Daoy (cell line): Measurements from ENCODE around the gene EGLN2. TPM values are rescaled to one million over a fixed set of nuclear protein-coding genes. Genes with fewer than 3 reads are reported as not detected.
"Not testable (repeated sequence)": the region's sequence is repeated elsewhere in the genome, so short reads cannot be mapped to it uniquely, and the experiment has no call there.

Experiments used
- DNase-seq: peaks from one replicate; pipeline ENCODE4 v3.0.0-alpha.2; 2015; ENCODE audit warnings: low read depth
- total RNA-seq: library from RNA; depleted of rRNA; stranded (reverse); fragments of >200 nt; shearing (Covaris generic); gene quantifications from 2 replicates; pipeline ENCODE4 v1.2.3, GENCODE V29; 2014

The EGLN2 gene
- total RNA-seq, 1 experiment from 2014 or later, result 46.0 TPM

DNA sequence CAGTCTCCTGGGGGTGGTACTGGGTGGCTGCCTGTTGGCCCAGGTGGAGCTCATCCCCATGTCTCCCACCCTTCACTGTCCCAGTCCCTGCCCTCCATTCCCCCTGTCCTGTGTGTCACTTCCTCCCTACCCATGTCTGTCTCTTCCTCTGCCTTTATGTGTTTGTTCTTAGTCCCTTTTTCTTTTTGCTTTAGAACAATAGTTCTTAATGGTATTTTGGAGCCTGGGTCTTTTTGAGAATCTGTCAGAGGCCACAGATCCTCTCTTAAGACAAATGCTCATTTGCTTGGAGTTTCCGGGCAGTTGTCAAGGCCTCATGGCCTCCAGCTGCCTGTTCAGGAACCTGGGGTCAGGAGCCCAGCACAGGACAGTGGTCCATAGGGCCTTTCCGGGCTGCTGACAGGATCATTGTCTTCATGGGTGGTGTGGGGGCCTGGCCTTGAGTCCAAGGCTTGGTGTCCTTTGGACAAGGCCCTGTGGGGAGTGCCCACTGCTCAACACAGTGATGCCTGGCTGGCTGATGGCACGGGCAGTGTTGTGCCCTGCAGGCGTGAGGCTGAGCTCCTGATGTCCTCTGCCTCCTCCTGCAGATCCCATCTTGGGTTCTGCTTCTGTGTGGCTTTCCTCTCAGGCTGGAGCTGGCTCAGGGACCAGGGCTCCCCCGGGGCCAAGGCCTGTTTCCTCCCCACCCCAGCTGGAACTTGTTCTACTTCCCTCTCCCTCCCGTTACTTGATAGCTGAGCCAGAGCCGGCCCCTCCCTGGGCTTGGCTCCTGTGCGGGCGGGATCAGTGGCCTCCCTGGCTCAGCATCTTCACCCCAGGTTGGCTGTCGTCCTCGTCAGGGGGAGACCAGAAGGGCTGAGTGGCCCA is 3.5 kb downstream of the EGLN2 start:
- DNase-seq, result no peak

DNA sequence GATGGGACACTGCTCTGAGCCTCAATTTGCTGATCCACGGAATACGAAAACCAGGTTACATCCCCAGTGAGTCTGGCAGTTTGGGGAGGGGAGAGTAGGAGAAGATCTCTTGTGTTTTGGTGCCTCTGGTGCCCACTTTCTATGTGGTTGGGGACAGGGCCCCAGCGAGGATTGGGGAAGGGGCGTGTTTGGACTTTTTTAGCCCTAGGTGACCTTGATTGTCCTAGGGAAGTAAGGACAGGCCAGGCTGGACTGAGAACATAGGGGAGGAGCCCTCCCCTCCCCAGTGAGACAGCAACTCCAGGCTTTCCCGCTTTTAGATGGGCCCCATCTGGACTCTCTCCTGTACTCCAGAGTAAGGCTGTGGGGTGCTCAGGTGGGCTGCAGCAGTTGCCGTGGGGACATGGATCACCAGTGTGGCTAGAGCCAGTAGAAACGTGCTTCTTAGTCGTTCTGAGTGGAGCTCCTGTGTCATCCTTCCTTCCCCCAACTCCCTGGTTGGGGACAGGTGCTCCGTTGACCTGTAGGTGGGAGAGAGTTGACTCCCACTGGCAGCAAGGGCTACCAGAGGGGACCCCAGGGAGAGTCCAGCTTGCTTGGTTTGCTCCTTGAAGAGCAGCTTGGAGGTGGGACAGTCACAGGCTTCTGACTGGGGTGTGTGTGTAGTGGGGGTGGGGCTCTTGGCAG is 4.3 kb downstream of the EGLN2 start:
- no peak for DNase-seq

DNA sequence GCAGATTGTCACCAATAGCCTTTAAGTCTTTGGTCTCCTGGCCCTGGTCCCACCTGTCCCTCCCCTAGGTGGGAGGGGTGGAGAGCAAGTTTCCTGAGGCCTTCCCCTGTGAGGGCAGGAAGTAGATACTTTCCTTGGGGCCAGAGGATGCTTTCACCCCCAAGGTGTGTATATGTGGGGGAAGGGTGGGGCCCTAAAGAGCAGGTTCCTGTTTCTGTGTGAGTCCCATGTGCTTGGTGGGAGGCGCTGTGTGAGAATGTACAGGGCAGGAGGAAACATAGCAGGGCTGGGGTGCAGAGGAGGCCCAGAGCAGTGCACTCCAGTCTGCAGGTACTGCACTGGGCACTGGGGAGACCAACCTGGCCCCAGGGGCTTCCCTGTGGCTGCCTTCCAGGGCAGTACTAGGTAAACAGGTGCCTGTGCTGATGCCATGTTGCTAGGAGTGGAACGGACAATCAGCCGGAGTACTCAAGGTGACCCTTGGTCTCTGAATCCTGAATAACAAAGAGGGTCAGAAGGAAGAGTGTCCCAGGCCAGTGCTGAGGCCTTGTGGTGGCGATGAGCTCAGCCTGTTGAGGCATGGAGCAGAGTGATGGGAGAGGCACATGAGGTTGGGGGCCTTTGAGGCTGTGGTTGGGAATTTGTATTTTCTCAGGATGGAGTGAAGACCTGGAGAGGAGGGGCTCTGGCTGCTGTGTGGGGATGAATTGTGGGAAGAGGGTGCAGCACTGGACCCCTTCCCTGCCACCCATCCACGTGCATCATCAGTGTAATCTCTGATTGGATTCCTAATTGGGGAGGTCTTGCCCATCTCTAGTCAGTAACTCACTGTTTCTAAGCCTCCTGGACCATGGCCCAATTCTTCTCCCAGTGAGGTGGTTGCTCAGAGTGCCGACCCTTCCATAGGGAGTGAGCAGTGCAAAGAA is 5.1 kb downstream of the EGLN2 start:
- no peak for DNase-seq

GRCh38 chr19:40804783-40805242 is 5.8 kb downstream of the EGLN2 start:
- no peak for DNase-seq

GRCh38 chr19:40805258-40805868 is 6.4 kb downstream of the EGLN2 start:
- DNase-seq, result no peak

DNA sequence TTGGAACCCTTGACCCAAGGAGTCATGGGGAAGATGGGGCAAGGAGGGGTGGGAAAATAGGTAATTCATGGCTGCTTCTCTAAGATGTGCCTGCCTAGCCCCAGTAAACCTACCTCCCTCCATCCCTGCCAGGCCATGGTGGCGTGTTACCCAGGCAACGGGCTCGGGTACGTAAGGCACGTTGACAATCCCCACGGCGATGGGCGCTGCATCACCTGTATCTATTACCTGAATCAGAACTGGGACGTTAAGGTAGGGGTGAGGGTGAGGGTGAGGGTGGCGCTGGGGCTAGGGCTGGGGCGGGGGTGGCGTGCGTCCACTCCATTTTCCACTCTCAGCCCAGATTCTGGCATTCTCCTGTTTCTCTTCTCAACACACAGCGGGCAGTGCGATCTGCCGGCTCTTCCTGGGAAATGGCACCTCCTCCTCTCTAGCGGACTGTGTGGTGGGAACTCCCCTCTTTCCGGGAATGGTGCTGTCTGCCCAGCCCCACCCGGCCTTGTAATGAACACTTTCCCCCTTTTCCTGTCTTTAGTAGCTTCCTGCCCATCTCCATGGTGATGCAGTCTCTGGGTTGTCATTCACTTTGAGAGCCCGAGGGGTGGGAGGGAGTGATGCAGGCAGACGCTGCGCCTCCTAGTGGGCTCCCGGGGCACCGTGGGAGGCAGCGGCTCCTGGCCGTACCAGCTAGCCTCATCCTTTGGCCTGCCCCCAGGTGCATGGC is 7.6 kb downstream of the EGLN2 start:
- peak; percentile 92 for DNase-seq

DNA sequence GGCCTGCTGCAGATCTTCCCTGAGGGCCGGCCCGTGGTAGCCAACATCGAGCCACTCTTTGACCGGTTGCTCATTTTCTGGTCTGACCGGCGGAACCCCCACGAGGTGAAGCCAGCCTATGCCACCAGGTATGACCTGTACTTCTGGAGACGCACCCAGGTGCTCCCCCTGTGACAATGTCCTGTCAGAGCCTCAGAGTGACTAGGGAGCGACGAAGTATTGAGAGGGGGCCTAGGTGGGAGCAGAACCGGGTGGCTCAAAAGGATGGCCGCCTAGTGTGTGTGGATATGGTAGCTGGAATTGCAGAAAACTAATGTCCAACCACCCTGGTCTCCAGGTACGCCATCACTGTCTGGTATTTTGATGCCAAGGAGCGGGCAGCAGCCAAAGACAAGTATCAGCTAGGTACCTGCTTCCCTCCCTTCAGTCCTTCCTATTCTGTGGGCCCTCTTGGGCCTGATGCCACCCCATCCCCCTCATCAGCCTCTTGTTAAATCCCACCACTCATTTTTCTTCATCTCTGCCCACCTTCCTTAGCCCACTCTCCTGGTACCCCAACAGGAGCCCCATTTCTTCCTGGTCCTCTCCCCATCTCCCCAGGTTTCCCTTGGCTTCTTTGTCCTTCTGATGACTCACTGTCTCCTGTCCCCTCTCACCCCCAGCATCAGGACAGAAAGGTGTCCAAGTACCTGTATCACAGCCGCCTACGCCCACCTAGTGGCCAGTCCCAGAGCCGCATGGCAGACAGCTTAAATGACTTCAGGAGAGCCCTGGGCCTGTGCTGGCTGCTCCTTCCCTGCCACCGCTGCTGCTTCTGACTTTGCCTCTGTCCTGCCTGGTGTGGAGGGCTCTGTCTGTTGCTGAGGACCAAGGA is 8.4 kb downstream of the EGLN2 start:
- no peak for DNase-seq

- DNase-seq, result no peak
Measured at GRCh38 chr19:40808021-40808325, 9.0 kb downstream of the EGLN2 start.

- DNase-seq, result no peak
Measured at GRCh38 chr19:40808497-40808896, 9.5 kb downstream of the EGLN2 start.

- no peak for DNase-seq
Measured at GRCh38 chr19:40809358-40810086, 10.5 kb downstream of the EGLN2 start.

DNA sequence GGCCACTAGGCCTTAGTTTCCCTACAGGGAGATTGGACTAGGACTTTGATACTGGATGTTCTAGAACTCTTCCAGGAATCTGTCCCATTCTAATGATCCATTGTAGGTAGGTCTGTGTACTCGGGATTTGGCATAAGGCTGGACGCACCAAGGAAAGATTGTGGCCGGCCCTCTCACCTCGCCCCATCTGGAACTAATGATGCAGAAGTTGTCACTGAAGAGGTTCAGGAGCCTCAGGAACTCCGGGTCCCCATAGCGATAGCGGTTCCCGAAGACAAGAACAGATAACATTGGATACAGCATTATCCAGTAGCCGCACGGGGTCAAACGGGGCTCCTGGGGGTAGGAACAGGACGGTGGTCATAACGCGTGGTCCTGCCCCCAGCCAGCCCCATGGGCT is 11.2 kb downstream of the EGLN2 start:
- no peak for DNase-seq

DNA sequence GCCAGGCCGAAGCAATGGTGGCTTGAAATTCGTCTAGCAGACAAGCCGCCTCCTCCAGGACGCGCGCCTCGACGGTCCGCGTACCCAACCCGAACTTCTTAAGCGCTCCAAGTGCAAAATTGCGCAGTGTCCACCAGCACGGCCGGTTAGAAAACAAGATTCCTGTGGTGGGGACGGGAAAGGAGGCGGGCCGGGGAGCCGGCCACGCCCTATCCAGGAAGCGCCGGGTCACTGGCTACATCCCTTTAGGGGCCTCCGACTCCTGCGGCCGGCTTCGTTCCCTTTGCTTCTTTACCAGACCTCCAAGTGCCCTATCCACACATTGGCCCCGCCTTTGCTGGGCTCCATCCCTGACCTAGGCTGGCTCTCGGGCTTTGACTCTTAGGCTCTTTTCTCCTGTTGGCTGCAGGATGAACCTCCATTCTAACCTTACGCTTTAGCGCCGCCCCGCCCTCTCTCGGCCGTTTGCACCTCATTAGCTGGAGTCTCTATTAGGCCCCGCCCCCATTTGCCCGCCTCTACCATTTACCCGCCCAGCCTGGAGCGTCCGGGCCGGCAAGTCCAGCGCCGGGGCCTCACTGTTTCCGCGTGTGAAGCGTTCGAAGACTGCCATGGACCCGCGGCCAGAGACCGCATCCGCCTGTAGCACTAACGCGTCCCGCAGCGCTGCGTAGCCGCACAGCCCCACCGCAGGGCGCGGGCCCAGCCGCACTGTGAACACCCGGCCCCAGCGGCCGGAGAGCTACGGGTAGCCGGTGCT is 11.8 kb downstream of the EGLN2 start:
- peak; percentile 74 for DNase-seq

DNA sequence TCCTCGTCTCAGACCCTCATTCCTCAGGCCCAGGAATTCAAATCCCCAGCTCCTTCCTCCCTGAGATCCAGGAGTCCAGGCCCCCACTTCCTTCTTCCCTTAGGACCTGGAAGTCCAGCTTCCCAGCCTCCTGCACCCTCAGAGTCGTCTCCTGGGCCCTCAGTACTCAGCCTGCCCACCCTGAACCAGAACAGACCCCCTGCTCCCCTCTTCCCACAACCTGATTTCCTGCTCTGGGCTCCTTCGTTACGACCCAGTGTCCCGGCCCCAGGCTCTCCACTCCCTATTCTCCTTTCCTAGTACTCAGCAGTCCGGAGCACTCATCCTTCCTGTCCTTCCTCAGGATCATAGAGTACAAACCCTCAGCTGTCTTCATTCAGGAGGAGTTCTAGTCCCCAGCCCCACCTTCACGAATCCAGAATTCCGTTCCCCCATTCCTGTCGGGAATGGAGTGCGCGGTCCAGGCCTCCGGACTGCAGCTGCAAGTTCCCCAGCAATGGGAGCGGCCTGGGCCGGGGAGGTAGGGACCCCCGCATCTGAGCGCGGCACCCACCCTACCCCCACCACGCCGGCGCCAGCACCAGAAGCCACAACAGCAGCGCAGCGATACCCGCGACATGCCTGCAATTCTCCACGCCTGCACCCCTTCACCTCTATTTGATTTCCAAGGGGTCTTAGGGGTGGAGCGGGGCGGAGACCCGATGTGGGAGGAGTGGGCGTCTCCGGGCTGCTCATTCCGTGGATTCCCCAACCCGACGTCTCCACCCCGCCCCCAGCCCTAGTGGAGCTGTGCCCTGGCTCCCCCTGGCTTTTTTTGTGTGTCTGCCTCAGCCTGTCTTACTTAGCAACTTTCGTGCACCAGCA is 12.7 kb downstream of the EGLN2 start:
- no peak for DNase-seq

DNA sequence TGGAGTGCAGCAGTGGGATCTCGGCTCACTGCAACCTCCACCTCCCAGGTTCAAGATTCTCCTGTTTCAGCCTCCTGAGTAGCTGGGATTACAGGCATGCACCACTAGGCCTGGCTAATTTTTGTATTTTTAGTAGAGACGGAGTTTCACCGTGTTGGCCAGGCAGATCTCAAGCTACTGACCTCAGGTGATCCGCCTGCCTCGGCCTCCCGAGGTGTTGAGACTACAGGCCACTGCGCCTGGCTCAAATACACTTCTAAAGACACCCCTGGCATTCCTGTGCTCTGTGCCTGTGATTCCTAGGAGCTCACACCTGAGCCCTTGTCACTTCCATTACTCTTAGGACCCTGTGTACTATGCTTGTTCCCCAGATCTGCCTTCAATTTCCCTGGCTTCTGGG is 13.6 kb downstream of the EGLN2 start:
- not testable (repeated sequence) for DNase-seq

GRCh38 chr19:40813182-40813581 is 14.2 kb downstream of the EGLN2 start:
- no peak for DNase-seq

DNA sequence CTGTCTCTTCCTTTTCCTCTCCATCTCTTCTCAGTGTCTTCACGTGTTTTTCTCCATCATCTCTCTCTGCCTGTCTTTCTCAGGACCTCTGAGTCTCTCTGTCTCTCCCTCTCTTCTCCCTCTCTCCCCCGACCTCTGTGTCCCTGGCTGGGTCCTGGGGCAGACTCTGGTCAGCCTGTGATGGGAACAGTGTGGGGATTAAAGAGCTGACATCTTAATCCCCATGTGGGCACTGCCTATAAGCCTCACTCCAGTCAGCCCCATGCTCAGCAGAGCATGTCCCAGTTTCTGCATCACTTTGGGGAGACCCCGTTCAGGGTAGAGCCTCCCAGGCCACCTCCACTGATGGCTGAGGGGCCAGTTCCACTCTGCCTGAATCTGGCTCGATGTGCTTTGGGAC is 16.2 kb downstream of the EGLN2 start:
- DNase-seq, result no peak
